HG03571 (cell line): ENCODE data around the gene KCNQ1OT1.
"Not testable (repeated sequence)": the region's sequence is repeated elsewhere in the genome, so short reads cannot be mapped to it uniquely, and the experiment has no call there.

Source experiments
- ATAC-seq: cut with Tn5 transposase; IDR thresholded peaks from one replicate; pipeline ENCODE4 v1.9.1; 2021; ENCODE audit not compliant: unreplicated experiment

KCNQ1OT1 gene

DNA sequence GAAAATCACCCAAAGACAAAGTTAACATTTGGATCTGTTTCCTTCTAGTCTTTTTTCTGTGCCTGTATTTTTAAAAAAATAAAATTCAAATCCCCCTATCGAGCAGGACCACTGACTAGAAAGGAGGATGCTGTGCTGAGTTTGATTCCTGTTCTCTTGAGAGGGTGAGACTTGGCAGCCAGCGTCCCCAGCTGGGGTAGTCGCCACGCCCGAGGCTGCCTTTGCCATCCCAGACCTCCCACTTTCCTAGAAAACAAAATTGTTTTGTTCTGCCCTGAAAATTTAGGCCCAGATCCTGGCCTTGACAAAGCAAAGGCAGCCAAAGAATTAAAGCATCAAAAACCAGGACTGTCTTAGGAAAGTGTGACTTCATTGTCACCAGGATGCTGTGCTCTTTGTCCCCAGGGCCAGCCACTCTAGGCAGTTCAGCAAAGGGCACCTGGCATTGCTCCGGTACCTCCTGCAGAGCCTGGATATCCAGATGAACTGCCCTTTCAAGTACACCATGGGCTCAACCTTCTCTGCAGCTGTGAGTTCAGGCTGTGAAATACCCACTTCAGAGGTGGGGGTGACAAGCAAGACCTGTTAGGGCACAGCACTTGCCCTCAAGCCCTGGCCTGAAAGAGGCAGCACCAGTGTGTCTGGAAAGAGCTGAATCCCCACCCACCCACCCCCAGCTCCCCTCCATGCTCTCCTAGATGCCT lies 44.6 kb downstream of the KCNQ1OT1 start:
- no peak for ATAC-seq

- no peak for ATAC-seq
These were observed 45.7 kb downstream of the KCNQ1OT1 start for GRCh38 chr11:2653930-2654739.

GRCh38 chr11:2653198-2653551 lies 46.6 kb downstream of the KCNQ1OT1 start:
- no peak for ATAC-seq

GRCh38 chr11:2652333-2653197 lies 47.2 kb downstream of the KCNQ1OT1 start:
- ATAC-seq, result no peak

- ATAC-seq, result no peak
These were observed 47.9 kb downstream of the KCNQ1OT1 start for GRCh38 chr11:2651826-2652271.

GRCh38 chr11:2651054-2651617 lies 48.7 kb downstream of the KCNQ1OT1 start:
- ATAC-seq, result no peak

DNA sequence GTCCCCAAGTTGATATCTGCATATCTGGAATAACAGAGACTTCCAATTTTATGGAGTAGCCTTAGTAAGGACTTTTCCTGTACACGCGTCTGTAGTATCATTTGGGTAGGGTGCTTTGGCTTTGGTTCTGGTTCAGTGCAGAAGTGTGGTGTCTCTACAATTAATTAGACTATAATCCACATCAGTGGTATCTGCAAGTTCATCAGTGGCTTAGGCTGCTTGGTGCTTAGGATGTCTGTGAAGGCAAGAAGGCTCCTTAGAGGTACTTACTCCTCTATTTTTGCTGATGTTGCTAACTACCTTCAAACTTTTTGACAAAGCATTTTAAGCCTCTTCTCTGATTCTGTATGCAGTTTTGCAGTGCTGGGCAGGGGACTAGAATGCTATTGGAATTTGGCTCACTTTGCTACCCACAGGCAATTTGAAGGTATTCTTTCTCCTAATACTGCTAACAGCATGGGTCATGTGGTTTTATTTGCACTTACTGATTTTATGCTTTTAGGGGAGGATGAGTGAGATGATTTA lies 49.4 kb downstream of the KCNQ1OT1 start:
- no peak for ATAC-seq

DNA sequence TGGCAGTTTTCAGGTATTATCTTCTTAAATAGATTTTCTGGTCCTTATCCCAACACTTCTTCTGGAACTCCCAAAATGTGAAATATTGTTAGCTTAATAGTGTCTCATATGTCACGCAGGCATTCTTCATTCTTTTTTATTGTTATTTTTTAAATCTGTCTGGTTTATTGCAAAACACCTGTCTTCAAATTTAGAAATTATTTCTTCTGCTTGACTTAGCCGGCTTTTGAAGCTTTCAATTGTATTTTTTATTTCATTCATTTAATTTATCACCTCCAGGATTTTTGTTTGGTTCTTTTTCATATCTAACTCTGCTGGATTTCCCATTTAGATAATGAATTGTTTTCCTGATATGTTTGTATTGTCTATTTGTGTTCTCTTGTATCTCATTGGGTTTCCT lies 49.9 kb downstream of the KCNQ1OT1 start:
- ATAC-seq, result no peak

GRCh38 chr11:2649400-2649799 lies 50.4 kb downstream of the KCNQ1OT1 start:
- no peak for ATAC-seq

DNA sequence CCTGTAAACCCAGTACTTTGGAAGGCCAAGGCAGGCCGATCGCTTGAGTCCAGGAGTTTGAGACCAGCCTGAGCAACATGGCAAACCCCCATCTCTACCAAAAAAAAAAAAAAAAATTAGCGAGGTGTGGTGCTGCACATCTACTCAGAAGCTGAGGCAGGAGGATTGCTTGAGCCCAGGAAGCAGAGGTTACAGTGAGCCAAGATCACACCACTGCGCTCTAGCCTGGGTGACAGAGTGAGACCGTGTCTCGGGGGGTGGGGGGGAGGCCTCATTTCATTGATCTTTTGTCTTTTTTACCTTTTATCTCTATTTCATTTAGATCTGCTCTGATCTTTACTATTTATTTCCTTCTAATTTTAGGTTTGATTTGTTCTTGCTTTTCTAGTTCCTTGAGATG lies 51.8 kb downstream of the KCNQ1OT1 start:
- no peak for ATAC-seq

- no peak for ATAC-seq
These were observed 52.6 kb downstream of the KCNQ1OT1 start for GRCh38 chr11:2647167-2647566.

- no peak for ATAC-seq
These were observed 54.0 kb downstream of the KCNQ1OT1 start for GRCh38 chr11:2645779-2646118.

- no peak for ATAC-seq
These were observed 54.7 kb downstream of the KCNQ1OT1 start for GRCh38 chr11:2644844-2645778.

DNA sequence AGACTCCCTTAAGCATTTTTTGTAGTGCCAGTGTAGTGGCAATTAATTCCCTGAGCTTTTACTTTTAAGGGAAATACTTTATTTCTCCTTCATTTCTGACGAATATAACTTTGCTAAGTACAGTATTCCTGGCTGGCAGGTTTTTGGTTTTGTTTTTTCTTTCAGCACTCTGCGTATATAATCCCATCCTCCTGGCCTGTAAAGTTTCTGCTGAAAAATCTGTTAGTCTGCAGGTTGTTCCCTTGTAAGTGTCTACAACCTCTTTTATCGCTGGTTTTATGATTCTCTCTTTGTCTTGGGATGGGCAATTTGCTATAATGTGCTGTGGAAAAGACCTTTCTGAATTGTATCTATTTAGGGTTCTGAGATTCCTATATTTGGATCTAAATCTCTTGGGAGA lies 56.0 kb downstream of the KCNQ1OT1 start:
- ATAC-seq, result no peak

DNA sequence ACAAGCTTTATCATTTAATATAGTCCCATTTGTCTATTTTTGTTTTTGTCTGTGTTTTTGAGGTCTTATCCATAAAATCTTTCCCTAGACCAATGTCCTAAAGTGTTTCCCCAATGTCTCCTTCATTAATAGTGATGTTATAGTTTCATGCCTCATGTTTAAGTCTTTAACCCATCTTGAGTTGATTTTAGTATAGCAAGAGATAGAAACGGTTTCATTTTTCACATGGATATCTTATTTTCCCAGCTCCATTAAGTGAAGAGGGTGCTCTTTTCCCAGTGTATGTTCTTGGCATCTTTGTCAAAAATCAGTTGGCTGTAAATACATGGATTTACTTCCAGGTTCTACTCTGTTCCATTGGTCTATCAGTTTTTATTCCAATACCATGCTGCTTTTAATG lies 58.2 kb downstream of the KCNQ1OT1 start:
- ATAC-seq, result no peak

DNA sequence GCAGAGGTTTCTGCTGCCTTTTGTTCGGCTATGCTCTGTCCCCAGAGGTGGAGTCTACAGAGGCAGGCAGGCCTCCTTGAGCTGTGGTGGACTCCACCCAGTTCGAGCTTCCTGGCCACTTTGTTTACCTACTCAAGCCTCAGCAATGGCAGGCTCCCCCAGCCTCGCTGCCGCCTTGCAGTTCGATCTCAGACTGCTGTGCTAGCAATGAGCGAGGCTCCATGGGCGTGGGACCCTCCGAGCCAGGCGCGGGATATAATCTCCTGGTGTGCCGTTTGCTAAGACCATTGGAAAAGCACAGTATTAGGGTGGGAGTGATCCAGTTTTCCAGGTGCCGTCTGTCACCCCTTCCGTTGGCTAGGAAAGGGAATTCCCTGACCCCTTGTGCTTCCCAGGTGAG lies 60.0 kb downstream of the KCNQ1OT1 start:
- ATAC-seq, result not testable (repeated sequence)

GRCh38 chr11:2631161-2631560 lies 68.6 kb downstream of the KCNQ1OT1 start:
- ATAC-seq, result no peak

GRCh38 chr11:2630679-2631078 lies 69.1 kb downstream of the KCNQ1OT1 start:
- ATAC-seq, result no peak

DNA sequence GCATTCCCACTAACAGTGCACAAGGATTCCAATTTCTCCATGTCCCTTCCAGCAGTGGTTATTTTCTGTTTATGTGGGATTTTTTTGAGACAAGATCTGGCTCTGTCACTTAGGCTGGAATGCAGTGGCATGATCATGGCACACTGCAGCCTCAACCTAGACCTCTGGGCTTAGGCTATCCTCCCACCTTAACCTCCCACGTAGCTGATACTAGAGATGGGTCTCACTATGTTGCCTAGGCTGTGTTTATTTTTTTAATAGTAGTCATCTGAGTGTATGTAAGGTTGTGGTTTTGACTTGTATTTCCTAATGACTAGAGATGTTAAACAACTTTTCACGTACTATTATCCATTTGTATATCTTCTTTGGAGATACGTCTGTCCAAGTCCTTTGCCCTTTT lies 74.6 kb downstream of the KCNQ1OT1 start:
- no peak for ATAC-seq

DNA sequence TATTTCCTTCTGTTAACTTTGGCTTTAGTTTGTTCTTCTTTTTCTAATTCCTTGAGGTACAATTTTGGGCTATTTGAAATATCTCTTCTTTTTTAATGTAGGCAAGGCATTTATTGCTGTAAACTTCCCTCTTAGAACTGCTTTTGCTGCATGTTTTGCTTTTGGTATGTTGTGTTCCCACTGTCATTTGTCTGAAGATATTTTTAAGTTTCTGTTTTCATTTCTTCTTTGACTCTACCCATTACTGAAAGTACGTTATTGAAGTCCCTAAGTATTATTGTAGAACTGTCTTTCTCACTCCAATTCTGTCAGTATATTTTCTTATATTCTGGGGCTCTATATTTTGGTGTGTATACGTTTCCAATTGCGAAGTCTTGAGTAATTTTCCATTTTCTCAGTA lies 77.9 kb downstream of the KCNQ1OT1 start:
- ATAC-seq, result no peak
